SJCRH30 (cell line): ENCODE results near the gene SLC39A11. TPM values are rescaled to one million over a fixed set of nuclear protein-coding genes. Genes with fewer than 3 reads are reported as not detected.
A peak's percentile ranks its signal among the peaks of the same experiment; 100 is the strongest.
"Not testable (repeated sequence)": the region's sequence is repeated elsewhere in the genome, so short reads cannot be mapped to it uniquely, and the experiment has no call there.

Experiments
- DNase-seq, 2 experiments: peaks; one replicate each; pipeline ENCODE4 v3.0.0-alpha.2; 2015 to 2020
- H3K27ac ChIP-seq: fragments of 250-450 bp; sonication (Bioruptor Pico); 2 replicates; pipeline ENCODE4 v1.5.1; 2020; ENCODE audit warnings: mild to moderate bottlenecking, moderate library complexity
- H3K27me3 ChIP-seq: fragments of 250-450 bp; sonication (Bioruptor Pico); 2 replicates; pipeline ENCODE4 v1.5.1; 2020; ENCODE audit warnings: mild to moderate bottlenecking, moderate library complexity
- H3K36me3 ChIP-seq: fragments of 250-450 bp; sonication (Bioruptor Pico); 2 replicates; pipeline ENCODE4 v1.5.1; 2020; ENCODE audit warnings: mild to moderate bottlenecking, moderate library complexity
- H3K4me1 ChIP-seq: fragments of 250-450 bp; sonication (Bioruptor Pico); 2 replicates; pipeline ENCODE4 v1.5.1; 2020; ENCODE audit warnings: mild to moderate bottlenecking, moderate library complexity
- H3K4me3 ChIP-seq: fragments of 250-450 bp; sonication (Bioruptor Pico); 2 replicates; pipeline ENCODE4 v1.5.1; 2020; ENCODE audit warnings: mild to moderate bottlenecking, moderate library complexity
- H3K9me3 ChIP-seq: fragments of 250-450 bp; sonication (Bioruptor Pico); replicated peaks from 2 replicates; pipeline ENCODE4 v1.5.1; 2020; ENCODE audit warnings: mild to moderate bottlenecking, moderate library complexity
- total RNA-seq: library from RNA; depleted of rRNA; stranded (reverse); fragments of >200 nt; shearing (Covaris generic); gene quantifications from 2 replicates; pipeline ENCODE4 v1.2.3, GENCODE V29; 2014

The SLC39A11 gene
- total RNA-seq, 1 experiment from 2014 or later: 9.3 TPM

GRCh38 chr17:73071066-73071999, 21.2 kb downstream of the SLC39A11 start:
- peak in 1 of 2 experiments; percentile 16 for DNase-seq

DNA sequence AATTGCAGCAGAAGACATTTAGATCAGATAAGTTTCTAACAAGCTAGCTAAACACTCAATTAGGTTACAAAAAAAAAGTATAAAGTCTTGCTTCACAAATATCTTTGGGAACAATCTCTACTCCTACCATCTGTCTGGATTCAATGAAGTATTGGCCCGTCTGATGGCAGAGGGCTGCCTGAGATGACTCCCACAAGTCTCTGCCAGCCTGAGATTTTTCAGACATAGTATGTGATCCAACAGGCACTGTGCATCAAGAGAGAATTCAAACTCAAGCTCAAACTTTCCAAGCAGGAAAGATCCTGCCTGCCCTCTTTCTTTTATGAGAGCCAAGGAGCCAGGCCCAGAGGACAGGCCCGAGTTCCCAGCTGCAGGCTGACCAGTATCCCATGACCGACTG, 22.6 kb downstream of the SLC39A11 start:
- H3K9me3 ChIP-seq: no peaks in the 10 kb centered on the region
- no peaks in the 10 kb centered on the region for H3K36me3 ChIP-seq
- H3K27me3 ChIP-seq: no peaks in the 10 kb centered on the region
- peaks cover 8% of the 10 kb centered on the region for H3K4me1 ChIP-seq
- no peak overlapping the region for H3K27ac ChIP-seq
- no peak for DNase-seq
- H3K4me3 ChIP-seq: no peak overlapping the region

More at GRCh38 chr17:73071066-73071999, 21.2 kb downstream of the SLC39A11 start:
- H3K4me3 ChIP-seq: no peak overlapping the region
- no peaks in the 10 kb centered on the region for H3K36me3 ChIP-seq
- H3K27me3 ChIP-seq: no peaks in the 10 kb centered on the region
- H3K9me3 ChIP-seq: no peaks in the 10 kb centered on the region
- H3K27ac ChIP-seq: no peak overlapping the region
- H3K4me1 ChIP-seq: no peaks in the 10 kb centered on the region

- Histone ChIP-seq H3K4me1 (peaks cover 10% of the 10 kb centered on the region), H3K27me3 (no peaks in the 10 kb centered on the region), H3K36me3 (no peaks in the 10 kb centered on the region), H3K9me3 (no peaks in the 10 kb centered on the region), H3K27ac (no peak overlapping the region), H3K4me3 (no peak overlapping the region)
- no peak for DNase-seq
These were observed 23.2 kb downstream of the SLC39A11 start for GRCh38 chr17:73069164-73069770.

DNA sequence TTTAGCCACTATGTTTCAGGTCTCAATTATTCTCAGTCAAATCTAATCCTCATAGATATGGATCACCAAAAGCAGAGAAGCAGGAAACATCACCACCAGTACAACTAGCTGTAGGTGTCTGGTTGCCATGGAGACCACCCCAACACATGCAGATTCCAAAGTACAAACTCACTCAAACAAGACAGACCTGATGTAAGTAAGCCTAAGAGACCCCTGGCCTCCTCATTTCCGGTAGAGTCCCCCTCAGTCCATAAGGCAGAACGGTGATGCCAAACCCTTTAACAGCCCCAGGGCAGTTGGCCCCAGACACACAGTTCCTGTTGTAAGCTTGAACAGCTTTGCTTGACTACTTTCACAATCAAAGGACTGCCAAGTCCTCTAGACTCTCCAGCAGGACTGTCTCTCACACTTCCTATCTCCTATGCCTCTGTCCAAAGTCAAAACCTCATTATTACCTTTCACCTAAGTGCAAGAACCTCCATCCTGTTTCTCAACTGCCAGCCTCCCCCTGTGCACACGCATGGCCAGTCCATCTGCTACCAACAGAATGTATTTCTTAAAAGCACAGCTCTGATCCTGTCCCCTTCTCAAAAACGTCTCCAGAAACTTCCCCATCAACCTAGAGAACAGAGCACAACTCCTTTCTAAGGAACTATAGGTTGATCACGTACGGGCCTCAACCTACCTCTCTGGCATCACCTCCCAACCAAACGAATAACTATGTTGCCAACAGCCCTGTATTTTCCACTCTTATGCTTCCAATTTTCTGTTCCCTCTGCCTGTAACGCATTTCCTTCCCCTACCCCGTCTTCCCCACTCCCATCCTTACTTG, 23.9 kb downstream of the SLC39A11 start:
- no peaks in the 10 kb centered on the region for H3K36me3 ChIP-seq
- DNase-seq: peak; percentile 26 to 28
- peaks cover 13% of the 10 kb centered on the region for H3K4me1 ChIP-seq
- H3K9me3 ChIP-seq: no peaks in the 10 kb centered on the region
- H3K27me3 ChIP-seq: no peaks in the 10 kb centered on the region
- H3K4me3 ChIP-seq: no peak overlapping the region
- no peak overlapping the region for H3K27ac ChIP-seq

- not testable (repeated sequence) for H3K9me3 ChIP-seq, H3K4me3 ChIP-seq, H3K27me3 ChIP-seq, H3K27ac ChIP-seq, H3K36me3 ChIP-seq, DNase-seq
- H3K4me1 ChIP-seq: peaks cover 13% of the 10 kb centered on the region
These were observed 24.8 kb downstream of the SLC39A11 start for GRCh38 chr17:73067699-73068098.

DNA sequence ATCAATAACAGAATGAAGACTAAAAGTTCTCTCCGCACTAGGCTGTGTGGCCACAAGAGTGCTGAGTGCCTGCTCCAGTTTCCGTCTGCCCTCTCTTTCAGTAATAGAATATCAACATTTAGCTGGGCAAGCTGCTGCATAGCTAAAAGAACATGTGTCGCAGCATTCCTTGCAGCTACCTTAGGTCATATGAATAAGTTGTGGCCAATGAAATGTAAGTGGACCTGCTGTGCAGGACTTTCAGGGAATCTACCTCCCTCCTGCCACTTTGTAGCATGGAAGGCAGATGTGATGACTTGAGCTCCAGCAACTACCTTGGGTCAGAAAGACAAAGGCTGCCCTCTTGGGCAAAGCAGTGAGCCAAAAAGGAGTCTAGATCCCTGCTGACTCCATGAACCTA, 25.4 kb downstream of the SLC39A11 start:
- Histone ChIP-seq H3K4me1 (peaks cover 13% of the 10 kb centered on the region), H3K27me3 (no peaks in the 10 kb centered on the region), H3K9me3 (no peaks in the 10 kb centered on the region), H3K27ac (no peak overlapping the region), H3K36me3 (no peaks in the 10 kb centered on the region), H3K4me3 (no peak overlapping the region)
- no peak for DNase-seq

DNA sequence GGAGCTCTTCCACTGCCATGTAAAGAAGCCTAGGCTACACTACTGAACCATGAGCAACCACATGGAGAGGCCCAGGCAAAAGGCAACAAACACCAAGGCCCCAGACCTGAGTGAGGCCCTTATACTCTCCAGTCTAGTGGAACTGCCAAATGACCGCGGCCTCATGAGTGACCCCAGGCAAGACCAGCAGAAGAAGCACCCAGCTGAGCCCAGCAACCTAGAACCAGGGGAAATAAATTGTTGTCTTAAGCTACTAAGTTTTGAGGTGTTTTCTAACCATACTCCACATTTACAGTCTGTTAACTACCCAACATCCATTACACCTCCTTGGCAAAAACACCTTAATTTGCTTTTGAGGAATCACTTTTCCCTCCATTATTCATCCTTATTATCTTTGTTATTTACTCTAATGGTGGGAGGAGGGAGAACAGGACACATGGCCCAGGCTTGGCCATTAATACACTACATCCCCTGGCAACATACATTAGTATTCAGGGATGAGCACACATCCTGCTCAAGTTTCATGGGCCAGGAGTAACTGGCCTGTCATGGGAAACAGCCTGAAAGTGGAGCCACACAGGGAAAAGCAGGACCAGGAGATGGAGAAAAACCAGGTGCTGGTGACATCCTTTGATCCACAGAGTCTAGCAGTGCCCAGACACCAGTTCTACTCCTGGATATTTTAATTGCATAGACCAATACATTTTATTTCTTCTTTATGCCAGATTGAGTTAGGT, 26.2 kb downstream of the SLC39A11 start:
- H3K36me3 ChIP-seq: no peaks in the 10 kb centered on the region
- H3K27ac ChIP-seq: no peak overlapping the region
- no peak overlapping the region for H3K4me3 ChIP-seq
- H3K9me3 ChIP-seq: no peaks in the 10 kb centered on the region
- no peak for DNase-seq
- H3K4me1 ChIP-seq: peaks cover 13% of the 10 kb centered on the region
- no peaks in the 10 kb centered on the region for H3K27me3 ChIP-seq

- no peaks in the 10 kb centered on the region for H3K9me3 ChIP-seq
- DNase-seq: peak in 1 of 2 experiments; percentile 32
- no peak overlapping the region for H3K4me3 ChIP-seq
- no peak overlapping the region for H3K27ac ChIP-seq
- no peaks in the 10 kb centered on the region for H3K36me3 ChIP-seq
- H3K4me1 ChIP-seq: peaks cover 13% of the 10 kb centered on the region
- H3K27me3 ChIP-seq: no peaks in the 10 kb centered on the region
These were observed 27.1 kb downstream of the SLC39A11 start for GRCh38 chr17:73065376-73065775.

DNA sequence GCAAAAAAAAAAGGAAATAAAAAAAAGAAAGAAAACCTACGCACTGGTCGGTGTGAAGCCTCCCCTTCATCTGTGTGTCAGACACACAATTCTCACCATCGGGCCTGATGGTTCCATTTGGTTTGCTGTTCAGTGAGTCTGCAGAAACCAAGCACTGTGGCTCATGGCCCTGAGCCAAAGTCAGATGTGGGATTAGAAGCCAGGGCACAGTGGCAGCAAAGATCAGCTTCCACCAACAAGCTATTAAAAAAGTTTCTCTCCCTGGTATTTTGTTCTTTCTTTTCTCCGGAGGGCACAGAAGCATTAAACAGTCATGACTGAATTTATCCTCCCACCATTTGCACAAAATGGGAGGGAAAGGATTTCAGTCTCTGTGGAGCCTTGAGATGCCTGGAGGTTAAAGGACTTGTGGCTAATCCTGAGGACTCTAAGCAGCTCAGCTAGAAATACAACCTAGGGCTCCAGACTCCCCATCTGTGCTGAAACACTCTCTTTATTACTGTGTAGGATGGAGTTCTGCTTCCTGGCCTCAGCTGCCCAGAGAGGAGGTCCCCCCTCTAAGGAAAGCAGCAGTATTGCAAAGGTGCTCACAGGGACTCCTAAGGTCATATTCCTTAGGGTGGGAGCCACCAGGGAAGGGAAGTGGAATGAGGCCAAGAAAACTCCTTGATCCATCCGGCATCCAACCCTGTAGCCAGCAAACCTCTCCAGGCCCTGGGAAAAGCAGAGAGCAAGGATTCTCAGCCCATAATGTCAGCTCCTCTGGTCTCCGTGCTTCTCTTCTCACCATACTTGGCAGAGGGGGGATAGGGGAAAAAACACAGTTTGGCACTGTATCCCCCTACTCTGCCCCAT, 28.2 kb downstream of the SLC39A11 start:
- H3K9me3 ChIP-seq: no peaks in the 10 kb centered on the region
- DNase-seq: peak; percentile 32 to 65
- no peak overlapping the region for H3K27ac ChIP-seq
- no peak overlapping the region for H3K4me3 ChIP-seq
- H3K27me3 ChIP-seq: no peaks in the 10 kb centered on the region
- no peaks in the 10 kb centered on the region for H3K36me3 ChIP-seq
- peaks cover 13% of the 10 kb centered on the region for H3K4me1 ChIP-seq

DNA sequence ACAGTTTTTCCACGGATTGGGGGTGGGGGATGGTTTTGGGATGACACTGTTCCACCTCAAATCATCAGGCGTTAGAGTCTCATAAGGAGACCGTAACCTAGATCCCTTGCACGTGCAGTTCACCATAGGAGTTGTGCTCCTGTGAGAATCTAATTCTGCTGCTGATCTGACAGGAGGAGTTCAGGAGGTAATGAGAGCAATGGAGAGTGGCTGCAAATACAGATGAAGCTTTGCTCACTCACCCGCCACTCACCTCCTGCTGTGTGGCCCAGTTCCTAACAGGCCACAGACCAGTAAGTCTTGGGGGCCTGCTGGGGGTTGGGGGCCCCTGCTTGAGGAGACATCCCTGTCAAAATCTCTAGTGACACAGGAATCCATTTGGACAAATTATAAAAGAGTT, 29.8 kb downstream of the SLC39A11 start:
- Histone ChIP-seq H3K36me3 (no peaks in the 10 kb centered on the region), H3K4me1 (peaks cover 13% of the 10 kb centered on the region), H3K9me3 (no peaks in the 10 kb centered on the region), H3K4me3 (no peak overlapping the region), H3K27ac (no peak overlapping the region), H3K27me3 (no peaks in the 10 kb centered on the region)
- DNase-seq: no peak

- no peak for DNase-seq
- no peak overlapping the region for H3K27ac ChIP-seq
- H3K36me3 ChIP-seq: no peaks in the 10 kb centered on the region
- H3K9me3 ChIP-seq: no peaks in the 10 kb centered on the region
- peaks cover 13% of the 10 kb centered on the region for H3K4me1 ChIP-seq
- H3K27me3 ChIP-seq: no peaks in the 10 kb centered on the region
- no peak overlapping the region for H3K4me3 ChIP-seq
These were observed 31.3 kb downstream of the SLC39A11 start for GRCh38 chr17:73061161-73061560.

- Histone ChIP-seq H3K27me3 (no peaks in the 10 kb centered on the region), H3K36me3 (no peaks in the 10 kb centered on the region), H3K27ac (no peak overlapping the region), H3K4me1 (peaks cover 10% of the 10 kb centered on the region), H3K9me3 (no peaks in the 10 kb centered on the region), H3K4me3 (no peak overlapping the region)
- DNase-seq: no peak
These were observed 31.8 kb downstream of the SLC39A11 start for GRCh38 chr17:73060721-73061120.

DNA sequence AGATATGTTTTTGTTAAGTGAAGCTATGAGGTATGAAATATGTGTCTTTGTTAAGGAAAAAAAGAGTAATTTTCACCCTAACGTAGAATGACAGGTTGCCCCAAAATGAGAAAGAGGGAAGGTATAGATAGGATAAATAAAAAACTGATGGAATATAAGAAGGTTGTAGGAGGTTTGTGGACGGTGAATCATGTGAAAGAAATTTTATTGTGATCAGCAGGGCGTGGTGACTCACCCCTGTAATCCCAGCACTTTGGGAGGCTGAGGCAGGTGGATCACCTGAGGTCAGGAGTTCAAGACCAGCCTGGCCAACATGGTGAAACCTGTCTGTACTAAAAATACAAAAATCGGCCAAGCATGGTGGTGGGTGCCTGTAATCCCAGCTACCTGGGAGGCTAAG, 32.8 kb downstream of the SLC39A11 start:
- not testable (repeated sequence) for H3K9me3 ChIP-seq, H3K27me3 ChIP-seq, H3K4me3 ChIP-seq, H3K36me3 ChIP-seq, H3K27ac ChIP-seq, DNase-seq, H3K4me1 ChIP-seq

DNA sequence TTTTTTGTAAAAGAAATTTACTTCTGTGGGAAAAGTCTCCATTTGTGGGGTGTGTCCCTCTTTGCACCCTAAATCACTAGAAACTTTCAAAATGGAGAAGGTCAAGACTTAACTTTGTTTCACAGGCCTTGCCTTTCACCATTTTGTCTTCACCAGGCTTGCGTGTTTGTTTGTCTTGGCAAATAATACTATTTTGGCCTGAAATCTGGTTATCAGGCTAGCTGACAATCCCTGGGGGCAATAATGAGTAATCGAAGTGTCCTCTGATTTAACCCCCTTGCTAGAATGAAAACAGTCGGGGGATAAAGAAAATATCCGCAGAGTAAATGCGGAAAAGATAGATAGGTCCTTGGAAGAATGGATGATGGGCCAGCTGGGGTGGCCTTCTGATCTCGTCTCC, 34.5 kb downstream of the SLC39A11 start:
- no peak for DNase-seq
- Histone ChIP-seq H3K9me3 (no peaks in the 10 kb centered on the region), H3K4me1 (no peaks in the 10 kb centered on the region), H3K4me3 (no peak overlapping the region), H3K27me3 (no peaks in the 10 kb centered on the region), H3K27ac (no peak overlapping the region), H3K36me3 (no peaks in the 10 kb centered on the region)
